ENCODE measurements around the gene HSPB8.

GRCh38 chr12:119175081-119175480, 3.6 kb upstream of the HSPB8 start:
- TF ChIP-seq BHLHE40 (IDR thresholded peaks at IDR 0.05; ENCODE audit: low read depth, low read length) (no peak), RAD21 (IDR thresholded peaks at IDR 0.05; ENCODE audit: low read length) (no peak)

Measured in IMR-90 (cell line).